Muscle of arm (tissue), 14 donors: ENCODE measurements around the gene DPEP3. TPM values are rescaled to one million over a fixed set of nuclear protein-coding genes. Genes with fewer than 3 reads are reported as not detected.
A peak's percentile ranks its signal among the peaks of the same experiment; 100 is the strongest.
"Not testable (repeated sequence)": the region's sequence is repeated elsewhere in the genome, so short reads cannot be mapped to it uniquely, and the experiment has no call there.

Experiments used
- DNase-seq: peaks from one replicate; pipeline ENCODE4 v3.0.0-alpha.2; 2013
- long read RNA-seq, 11 donors: transcript quantifications; one replicate each; lab custom pipeline, GENCODE V29; 2026
- polyA plus RNA-seq, 12 donors: library from polyadenylated mRNA; unstranded; fragments of 120-200 nt; gene quantifications; one replicate each; pipeline ENCODE4 v1.2.1, GENCODE V29; 2013; ENCODE audit not compliant: insufficient read length in 12 of 12

The DPEP3 gene, protein sequence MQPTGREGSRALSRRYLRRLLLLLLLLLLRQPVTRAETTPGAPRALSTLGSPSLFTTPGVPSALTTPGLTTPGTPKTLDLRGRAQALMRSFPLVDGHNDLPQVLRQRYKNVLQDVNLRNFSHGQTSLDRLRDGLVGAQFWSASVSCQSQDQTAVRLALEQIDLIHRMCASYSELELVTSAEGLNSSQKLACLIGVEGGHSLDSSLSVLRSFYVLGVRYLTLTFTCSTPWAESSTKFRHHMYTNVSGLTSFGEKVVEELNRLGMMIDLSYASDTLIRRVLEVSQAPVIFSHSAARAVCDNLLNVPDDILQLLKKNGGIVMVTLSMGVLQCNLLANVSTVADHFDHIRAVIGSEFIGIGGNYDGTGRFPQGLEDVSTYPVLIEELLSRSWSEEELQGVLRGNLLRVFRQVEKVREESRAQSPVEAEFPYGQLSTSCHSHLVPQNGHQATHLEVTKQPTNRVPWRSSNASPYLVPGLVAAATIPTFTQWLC
- polyA plus RNA-seq, result under 1 TPM in 2 of 12 donors, not detected in 10; 0.08 to 0.13 TPM
- long read RNA-seq, donor 1, result 0 reads
- long read RNA-seq, donor 2, result 0 reads
- long read RNA-seq, donor 3, result 0 reads
- long read RNA-seq, donor 4, result 0 reads
- long read RNA-seq, donor 5, result 0 reads
- long read RNA-seq, donor 6, result 0 reads
- long read RNA-seq, donor 7, result 0 reads
- long read RNA-seq, donor 8, result 0 reads
- long read RNA-seq, donor 9, result 0 reads
- long read RNA-seq, donor 10, result 0 reads
- long read RNA-seq, donor 11, result 0 reads

DNA sequence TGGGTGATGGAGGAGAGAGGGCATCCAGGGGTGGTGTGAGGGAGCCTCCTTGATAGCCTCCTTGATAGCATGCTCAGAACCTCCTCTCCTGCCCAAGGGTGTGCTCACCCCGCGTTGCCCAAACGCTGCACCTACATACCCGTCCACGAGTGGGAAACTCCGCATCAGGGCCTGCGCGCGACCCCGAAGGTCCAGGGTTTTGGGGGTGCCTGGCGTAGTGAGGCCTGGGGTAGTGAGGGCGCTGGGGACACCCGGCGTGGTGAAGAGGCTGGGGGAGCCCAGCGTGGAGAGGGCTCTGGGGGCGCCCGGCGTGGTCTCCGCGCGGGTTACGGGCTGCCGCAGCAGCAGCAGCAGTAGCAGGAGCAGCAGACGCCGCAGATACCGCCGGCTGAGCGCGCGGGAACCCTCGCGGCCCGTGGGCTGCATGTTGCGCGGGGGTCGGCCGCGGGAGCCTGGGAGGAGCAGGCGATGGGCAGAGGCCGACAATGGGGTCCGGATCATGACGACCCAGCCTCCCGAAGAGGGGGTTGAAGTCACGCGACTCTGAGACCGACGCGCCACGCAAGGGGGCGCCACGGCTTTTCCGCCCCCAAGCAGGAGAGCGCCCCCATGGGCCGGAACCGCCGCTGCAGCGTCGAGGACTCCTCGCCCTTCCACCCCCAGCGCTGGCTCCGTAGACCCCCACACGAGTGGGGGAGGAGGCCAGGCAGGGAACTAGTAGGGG is at the start of gene DPEP3:
Gene DPEP3, minus strand, starts transcription at position 545 of the 724 bp plus-strand sequence. Its CDS starts 119 bp downstream, at position 426.
- DNase-seq, result no peak

DNA sequence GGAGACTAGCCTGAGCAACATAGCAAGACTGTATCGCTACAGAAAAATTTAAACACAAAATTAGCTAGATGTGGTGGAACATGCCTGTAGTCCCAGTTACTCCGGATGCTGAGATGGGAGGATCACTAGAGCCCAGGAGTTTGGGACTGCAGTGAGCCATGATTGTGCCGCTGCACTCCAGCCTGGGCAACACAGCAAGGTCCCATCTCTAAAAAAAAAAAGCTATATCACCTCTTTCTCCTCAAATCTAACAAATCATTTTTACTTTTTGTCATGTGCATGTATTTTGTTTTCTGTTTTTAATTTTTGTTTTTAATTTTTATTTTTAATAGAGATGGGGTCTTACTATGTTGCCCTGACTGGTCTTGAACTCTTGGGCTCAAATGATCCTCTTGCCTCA is 48.7 kb upstream of the DPEP3 start:
- no peak for DNase-seq

DNA sequence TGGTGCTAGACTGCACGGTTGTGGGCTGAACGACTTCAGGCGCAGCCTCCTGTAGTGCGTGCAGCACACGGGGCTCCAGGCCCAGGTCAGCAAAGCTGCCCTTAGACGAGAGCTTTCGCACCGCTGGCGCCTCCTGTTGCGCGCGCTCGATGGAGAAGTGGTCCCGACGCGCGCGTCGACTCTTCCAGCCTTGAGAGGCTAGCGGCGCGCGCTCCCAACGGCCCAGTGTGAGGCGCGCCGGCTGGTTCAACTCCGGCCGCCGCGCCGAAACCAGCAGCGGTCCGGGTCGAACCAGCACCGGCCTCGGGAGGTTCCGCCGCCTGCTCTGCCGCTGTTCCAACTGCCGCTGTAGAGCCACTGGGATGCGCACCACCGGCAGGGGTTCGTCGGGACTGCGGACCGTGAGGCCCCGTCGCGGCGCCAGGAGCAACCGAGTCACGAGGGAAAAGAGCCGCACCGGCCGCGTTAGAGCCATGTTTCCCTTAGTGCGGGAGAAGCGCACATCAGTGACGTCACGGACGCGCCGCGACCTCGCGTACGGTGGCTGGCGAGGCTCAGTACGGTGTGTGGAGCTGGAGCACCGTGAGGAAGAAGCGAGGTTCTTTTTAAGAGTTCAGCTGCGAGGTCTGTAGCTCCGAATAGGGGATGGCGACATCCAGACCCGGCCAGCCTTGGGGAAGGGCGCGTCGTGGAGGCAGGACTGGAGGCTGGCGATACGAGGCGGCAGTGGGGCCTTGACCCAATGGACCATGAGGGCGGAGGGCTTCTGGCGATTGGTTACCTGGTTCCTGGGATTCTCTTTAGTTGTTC is 42.6 kb upstream of the DPEP3 start, which contains the start of the genes DDX28 and DUS2:
Gene DDX28, minus strand, starts transcription at position 505 of the 810 bp plus-strand sequence. Its CDS starts 30 bp downstream, at position 475.
Gene DUS2, plus strand, starts transcription at position 557 of the 810 bp plus-strand sequence. CDS start 14,740 bp downstream, outside the sequence.
- peak; percentile 96 for DNase-seq

DNA sequence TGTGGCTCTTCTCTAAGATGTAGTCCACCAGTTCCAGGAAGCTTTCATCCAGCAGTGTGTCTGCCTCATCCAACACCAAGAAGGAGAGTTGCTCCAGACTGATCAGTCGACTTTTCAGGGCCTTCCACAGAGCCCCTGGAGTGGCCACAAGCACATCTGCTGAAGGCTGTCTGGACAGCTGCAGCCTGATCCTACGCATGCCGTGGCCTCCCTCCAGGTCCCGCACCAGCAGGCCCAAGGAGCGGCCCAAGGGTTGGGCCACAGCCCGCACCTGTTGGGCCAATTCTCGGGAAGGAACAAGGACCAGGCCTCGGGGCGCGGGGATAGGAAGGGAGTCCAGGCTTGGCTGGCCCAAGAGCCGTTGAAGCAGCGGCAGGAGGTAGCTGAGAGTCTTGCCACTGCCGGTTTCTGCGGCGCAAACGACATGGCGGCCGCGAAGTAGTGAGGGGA is 42.0 kb upstream of the DPEP3 start:
- no peak for DNase-seq

DNA sequence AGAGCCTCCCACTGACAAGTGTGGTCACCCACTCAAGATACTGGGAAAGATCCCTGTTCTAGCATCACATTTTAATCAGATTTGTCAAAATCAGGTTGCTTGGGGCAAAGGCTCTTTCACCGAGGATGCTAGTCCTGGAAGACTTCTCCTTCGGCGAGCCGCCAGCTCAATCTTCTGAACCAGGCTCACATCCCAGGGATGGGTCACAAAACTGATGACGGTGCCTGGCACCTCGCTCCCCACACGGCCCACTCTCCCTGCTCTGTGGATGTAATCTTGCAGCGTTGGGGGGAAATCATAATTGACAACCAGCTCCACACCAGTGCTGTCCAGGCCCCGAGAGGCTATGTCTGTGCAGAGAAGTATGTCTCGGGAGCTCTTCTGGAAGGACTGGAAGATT is 41.2 kb upstream of the DPEP3 start:
- DNase-seq, result no peak

DNA sequence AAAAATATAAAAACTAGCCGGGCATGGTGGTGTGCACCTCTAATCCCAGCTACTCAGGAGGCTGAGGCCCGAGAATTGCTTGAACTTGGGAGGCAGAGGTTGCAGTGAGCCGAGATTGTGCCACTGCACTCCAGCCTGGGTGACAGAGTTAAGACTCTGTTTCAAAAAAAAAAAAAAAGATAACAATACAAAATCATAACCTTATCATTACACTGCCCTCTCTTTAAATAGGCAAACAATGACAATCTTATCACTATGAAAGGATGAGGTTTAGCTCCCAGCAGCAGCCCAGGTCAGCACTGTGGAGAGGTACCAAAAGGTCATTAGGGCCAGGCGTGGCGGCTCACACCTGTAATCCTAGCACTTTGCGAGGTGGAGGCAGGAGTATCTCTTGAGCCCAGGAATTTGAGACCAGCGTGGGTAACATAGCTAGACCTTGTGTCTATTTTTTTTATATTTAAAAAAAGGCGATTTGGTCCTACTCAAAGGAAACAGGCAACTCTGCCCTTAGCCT is 38.9 kb upstream of the DPEP3 start:
- no peak for DNase-seq

DNA sequence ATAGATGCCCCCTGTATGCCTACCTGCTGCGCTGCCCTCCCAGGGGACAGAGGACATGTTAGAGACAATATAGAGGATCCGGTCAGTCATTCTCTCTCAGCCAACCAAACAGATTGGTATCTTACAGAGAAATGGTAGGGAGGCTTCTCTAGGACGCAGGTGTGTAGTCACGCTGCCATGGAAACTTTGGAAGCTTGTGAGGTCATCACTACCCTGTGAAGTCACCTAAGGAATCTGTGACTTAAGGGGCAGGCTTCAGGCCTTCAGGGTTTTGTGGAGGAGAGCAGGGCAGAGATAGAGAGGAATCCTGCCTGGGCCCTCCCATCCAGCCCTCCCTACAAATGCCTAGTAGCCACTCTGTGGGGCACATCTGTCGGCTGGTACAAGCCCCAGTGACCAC is 35.4 kb upstream of the DPEP3 start, which contains the start of gene DPEP2NB:
Gene DPEP2NB, minus strand, starts transcription at position 231 of the 400 bp plus-strand sequence. Its CDS starts 141 bp downstream, at position 90.
- DNase-seq, result no peak

DNA sequence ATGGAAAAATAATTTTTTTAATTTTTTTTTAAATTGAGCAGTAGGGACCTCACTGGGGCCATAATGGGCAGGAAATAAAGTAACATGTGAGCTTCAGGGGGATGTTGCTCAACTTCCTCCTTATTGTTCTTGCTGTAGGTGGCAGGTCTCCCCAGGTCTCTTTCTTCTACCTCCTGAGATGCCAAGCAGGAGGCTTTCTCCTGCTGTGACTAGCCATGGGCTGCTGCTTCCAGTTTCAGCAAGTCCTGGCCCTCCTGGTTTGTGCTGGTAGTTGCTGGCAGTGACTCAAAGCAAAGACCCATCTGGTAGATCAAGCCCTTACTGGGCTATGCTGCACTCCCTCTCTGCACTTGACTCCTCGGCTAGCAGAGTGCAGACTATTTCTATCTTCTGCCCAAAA is 33.1 kb upstream of the DPEP3 start:
- DNase-seq, result no peak

DNA sequence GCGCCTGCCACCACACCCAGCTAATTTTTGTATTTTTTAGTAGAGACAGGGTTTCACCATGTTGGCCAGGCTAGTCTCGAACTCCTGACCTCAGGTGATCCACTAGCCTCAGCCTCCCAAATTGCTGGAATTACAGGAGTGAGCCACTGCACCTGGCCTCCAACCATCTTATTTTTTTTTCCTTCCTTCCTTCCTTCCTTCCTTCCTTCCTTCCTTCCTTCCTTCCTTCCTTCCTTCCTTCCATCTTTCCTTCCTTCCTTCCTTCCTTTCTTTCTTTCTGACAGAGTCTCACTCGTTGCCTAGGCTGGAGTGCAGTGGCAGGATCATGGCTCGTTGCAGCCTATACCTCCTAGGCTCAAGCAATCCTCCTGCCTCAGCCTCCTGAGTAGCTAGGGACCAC is 29.6 kb upstream of the DPEP3 start:
- DNase-seq, result not testable (repeated sequence)

DNA sequence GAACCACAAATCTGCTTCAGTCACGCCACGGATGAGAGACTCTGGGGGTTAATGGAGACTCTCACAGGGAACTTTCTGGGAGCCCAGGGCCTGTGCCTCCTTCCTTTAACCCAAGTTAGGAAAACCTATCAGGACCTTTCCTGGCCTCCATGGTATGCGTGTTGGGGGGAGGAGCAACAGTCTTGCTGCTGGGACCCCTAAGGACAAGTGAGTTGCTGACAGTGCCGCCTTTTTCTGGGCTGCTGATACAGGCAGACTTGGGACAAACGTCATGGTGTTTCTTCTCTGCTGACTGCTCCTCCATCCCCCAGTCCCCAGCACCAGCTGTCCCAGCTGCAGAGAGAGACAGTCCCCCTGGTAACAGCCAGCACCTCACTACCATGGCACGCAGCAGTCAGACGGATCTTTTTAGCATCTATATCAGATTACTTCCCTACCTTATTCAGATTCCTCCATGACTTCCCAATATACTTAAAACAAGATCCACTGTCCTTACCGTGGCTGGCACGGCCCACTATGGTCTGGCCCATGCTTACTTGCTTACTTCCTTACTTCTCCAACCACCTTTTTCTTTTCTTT is 28.9 kb upstream of the DPEP3 start:
- DNase-seq, result no peak

DNA sequence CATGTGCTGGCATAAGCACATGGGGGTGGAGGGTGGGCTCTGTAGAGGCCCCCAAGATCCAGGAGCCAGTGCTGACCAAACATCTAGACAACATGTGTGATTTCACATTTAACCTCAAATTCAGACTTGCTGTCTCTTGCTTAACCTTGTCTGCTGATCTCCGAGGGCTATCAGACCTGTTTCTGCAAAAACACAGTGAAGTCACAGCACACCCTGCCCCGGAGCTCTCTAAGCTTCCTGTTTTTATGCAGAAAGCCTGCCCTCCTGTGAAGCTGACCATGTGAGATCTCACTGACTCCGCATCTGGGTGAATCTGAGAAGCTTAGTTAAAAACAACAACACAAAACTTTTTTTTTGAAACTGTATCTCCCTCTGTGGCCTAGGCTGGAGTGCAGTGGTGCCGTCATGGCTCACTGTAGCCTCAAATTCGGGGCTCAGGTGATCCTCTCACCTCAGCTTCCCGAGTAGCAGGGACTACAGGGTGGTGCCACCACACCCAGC is 25.5 kb upstream of the DPEP3 start:
- no peak for DNase-seq

DNA sequence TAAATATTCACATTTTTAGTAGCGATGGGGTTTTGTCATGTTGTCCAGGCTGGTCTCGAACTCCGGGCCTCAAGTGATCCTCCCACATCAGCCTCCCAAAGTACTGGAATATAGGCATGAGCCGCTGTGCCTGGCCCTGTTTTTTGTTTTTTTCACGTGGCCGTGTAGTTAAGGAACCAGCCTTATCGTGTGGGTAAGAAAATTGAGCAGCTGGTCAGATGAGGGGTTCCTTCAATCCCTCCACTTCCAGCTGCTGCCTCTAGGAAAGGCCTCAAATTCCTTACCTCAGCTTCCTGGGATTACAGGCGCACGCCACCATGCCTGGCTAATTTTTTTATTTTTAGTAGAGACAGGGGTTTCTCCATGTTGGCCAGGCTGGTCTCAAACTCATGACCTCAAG is 24.9 kb upstream of the DPEP3 start:
- no peak for DNase-seq

DNA sequence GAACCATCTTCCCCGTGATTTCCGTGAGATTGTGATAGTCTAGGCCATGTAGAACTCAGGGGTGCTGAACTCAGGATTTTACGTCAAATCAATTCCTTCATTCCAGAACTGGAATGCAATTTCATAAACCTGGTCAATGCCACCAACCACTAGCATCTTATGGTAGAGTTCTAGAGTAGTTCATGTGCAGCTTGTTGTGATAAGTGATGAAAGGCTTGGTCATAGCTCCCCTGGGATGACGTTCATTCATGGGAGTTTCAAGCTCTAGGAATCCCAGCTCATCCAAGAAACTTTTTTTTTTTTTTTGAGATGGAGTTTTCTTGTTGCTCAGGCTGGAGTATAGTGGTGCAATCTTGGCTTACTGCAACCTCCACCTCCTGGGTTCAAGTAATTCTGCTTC is 22.7 kb upstream of the DPEP3 start:
- DNase-seq, result no peak

DNA sequence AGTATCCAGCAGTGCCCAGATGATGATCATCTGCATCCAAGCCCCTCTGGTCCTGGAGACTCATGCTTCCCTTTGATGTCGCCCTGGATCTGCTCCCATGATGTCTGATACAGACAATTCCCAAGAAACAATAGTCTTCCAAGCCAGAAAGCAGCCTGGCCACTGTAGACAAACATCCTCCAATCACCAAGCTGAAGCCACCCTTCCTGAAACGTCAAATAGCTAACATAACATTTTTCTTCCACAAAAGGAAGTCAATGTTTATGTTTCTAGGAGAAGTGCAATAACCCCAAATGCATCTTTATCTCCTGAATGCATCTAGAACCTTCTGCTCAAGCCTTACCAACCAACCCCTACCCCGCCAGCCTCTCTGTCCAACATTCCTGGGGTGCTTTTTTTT is 20.2 kb upstream of the DPEP3 start:
- DNase-seq, result no peak

DNA sequence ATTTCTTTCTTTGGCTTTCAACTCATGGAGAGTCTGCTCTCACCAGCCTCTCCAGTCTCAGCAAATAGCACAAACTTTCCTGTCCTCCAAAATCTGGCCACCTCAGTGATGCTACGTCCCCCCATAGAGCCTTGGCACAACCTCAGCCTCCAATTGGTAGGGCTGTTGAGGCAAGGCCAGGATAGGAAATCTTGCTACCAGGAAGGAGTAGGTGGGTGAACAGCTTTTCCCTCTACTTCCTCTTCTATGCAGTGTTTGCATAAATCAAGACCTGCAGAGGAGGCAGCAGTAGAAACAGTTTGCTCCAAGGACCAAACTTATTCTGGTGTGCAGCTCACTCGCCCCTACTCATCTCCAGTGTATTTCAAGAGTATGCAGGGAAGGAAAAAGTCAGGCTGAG is 19.7 kb upstream of the DPEP3 start:
- no peak for DNase-seq

DNA sequence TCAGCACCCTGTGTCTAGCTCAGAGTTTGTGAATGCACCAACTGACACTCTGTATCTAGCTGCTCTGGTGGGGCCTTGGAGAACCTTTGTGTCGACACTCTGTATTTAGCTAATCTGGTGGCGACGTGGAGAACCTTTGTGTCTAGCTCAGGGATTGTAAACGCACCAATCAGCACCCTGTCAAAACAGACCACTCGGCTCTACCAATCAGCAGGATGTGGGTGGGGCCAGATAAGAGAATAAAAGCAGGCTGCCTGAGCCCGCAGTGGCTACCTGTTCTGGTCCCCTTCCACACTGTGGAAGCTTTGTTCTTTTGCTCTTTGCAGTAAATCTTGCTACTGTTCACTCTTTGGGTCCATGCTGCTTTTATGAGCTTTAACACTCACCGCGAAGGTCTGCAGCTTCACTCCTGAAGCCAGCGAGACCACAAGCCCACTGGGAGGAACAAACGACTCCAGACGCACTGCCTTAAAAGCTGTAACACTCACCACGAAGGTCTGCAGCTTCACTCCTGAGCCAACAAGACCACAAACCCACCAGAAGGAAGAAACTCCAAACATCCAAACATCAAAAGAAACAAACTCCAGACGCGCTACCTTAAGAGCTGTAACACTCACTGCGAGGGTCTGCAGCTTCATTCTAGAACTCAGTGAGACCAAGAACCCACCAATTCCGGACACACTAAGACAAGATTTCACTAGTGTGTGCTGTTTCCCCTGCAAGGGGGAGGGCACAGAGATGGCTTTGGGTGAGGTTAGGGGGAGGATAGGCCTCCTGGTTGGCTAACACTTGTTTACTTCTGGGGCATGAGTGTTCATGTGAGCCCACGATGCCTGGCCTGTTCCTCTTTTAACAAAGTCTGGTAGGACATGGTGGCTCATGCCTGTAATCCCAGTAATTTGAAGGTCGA is 18.7 kb upstream of the DPEP3 start, which contains the start of gene DPEP2:
Gene DPEP2, minus strand, starts transcription at position 706 of the 910 bp plus-strand sequence. CDS start 6,272 bp downstream, outside the sequence.
- not testable (repeated sequence) for DNase-seq

DNA sequence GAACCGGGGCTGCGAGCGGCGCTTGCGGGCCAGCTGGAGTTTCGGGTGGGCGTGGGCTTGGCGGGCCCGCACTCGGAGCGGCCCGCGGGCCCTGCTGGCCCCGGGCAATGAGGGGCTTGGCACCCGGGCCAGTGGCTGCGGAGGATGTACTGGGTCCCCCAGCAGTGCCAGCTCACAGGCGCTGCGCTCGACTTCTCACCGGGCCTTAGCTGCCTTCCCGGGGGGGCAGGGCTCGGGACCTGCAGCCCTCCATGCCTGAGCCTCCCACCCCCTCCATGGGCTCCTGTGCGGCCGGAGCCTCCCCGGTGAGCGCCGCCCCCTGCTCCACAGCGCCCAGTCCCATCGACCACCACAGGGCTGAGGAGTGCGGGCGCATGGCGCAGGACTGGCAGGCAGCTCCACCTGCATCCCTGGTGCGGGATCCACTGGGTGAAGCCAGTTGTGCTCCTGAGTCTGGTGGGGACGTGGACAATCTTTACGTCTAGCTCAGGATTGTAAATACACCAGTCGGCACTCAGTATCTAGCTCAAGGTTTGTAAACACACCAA is 18.0 kb upstream of the DPEP3 start:
- DNase-seq, result not testable (repeated sequence)

DNA sequence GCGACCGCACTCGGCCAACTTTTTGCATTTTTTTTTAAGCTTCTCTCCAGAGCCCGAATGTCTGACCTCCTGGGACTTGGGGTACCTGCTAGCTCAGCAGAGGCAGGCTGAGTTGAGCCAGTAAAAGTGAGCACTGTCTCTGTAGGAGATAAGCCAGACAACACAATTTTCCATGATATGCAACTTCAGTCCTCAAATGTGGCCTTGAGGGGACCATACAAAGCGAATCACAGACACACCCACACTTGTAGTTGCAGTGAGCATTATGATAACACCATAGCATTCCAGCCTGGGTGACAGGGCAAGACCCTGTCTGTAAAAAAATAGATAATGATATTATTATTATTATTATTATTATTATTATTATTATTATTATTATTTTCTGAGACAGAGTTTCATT is 16.4 kb upstream of the DPEP3 start:
- no peak for DNase-seq

DNA sequence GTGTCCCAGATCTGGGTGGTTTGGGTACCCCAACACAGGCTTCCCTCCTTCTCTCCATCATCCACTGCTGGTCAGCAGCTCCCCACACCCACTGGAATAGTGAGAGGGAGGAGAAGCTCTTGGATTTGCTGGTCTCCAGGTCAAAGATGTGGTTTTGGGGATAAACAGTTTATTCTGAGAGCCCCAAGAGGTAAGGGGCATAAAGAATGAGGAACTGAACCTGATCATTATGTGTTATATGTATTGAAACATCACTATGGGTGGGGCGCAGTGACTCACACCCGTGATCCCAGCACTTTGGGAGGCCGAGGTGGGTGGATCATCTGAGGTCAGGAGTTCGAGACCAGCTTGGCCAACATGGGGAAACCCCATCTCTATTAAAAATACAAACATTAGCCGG is 15.1 kb upstream of the DPEP3 start:
- no peak for DNase-seq
